Stimulated activated naive CD8-positive, alpha-beta T cell treated with anti-CD3 and anti-CD28 coated beads, Interleukin-15, amount 100 ng/mL, for 72 hours (primary cell): ENCODE measurements around the gene RALGAPA1.
A peak's percentile ranks its signal among the peaks of the same experiment; 100 is the strongest.
"Not testable (repeated sequence)": the region's sequence is repeated elsewhere in the genome, so short reads cannot be mapped to it uniquely, and the experiment has no call there.

Source experiments
- ATAC-seq: fragments of 150-1000 bp; cut with Tn5 transposase; 2 replicates; pipeline ENCODE4 v1.10.0; 2021; ENCODE audit warnings: mild to moderate bottlenecking, moderate library complexity
- DNase-seq, 2 donors: peaks; one replicate each; pipeline ENCODE4 v3.0.0; 2021 to 2022
- H3K27ac Mint-ChIP-seq, 2 donors: one replicate each; pipeline ENCODE4 v1.8.0; 2022; ENCODE audit warnings: mild to moderate bottlenecking in 2 of 2, mixed read lengths in 2 of 2, moderate library complexity in 2 of 2
- H3K27me3 Mint-ChIP-seq: one replicate; pipeline ENCODE4 v1.8.0; 2022; ENCODE audit warnings: mixed read lengths
- H3K4me1 Mint-ChIP-seq: one replicate; pipeline ENCODE4 v1.8.0; 2022; ENCODE audit warnings: mild to moderate bottlenecking, mixed read lengths
- H3K4me3 Mint-ChIP-seq, 2 donors: one replicate each; pipeline ENCODE4 v1.8.0; 2022; ENCODE audit warnings: mild to moderate bottlenecking in 2 of 2, mixed read lengths in 2 of 2, moderate library complexity in 1 of 2
- H3K9me3 Mint-ChIP-seq, 2 donors: one replicate each; pipeline ENCODE4 v1.8.0; 2022; ENCODE audit warnings: mixed read lengths in 2 of 2

RALGAPA1 gene

DNA sequence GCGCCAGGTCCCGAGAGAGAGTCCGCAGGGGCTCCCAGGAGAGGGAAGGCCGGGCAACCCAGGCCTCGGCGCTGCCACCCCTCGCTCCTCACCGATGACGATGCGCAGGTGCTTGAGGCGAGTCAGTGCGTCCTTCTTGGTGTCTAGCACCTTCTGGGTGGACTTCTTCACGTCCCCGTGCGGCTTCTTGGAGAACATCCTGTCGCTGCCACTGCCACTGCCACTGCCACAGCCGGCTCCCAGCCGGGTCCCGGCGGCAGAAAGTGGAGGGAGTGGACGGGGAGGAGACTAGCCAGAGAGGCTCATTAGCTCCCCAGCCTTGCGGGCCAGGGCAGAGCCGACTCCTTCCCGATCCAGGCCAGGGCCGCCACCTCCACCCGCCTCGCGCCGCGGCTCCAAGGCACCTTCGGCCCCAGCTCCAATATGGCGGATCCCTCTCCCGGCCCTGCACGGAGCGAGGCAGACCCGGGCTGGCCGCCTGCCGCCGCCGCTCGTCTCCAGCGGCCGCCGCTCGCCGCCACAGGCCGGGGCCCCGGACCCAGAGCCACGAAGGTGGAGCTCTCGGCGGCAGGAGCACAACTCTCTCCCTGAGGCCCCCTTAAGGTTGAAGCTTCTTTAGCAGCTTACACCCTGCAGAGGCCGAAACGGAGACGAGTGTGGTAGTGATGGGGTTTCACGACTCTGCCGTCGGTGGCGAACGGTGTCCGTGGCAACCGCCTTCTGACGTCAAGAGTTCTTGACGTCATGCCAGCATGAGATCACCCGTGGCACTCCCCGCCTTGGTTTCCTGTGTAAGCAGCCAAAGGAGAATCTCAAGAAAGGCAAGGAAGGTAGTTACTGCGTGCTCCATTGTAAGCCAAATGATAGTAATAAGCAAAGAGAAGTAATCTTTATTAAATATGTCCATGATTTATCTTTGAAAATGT is at the start of gene RALGAPA1:
TSS of gene RALGAPA1 (minus strand) at position 658 of the 926 bp plus-strand sequence. CDS start at position 198, 460 bp downstream.
- H3K4me3 Mint-ChIP-seq = peak within 1 kb of the TSS; percentile 100
- DNase-seq (peak; percentile 88 to 94), ATAC-seq (peak; percentile 98)
- H3K27me3 Mint-ChIP-seq, H3K9me3 Mint-ChIP-seq: not testable (repeated sequence)
- H3K4me1 Mint-ChIP-seq = peaks cover 35% of the 10 kb centered on the region
- H3K27ac Mint-ChIP-seq = peak within 1 kb of the TSS; percentile 93 to 96

GRCh38 chr14:35858521-35859209 is 49.6 kb upstream of the RALGAPA1 start:
- Mint-ChIP-seq H3K4me1 (peaks cover 6% of the 10 kb centered on the region), H3K27me3 (no peaks in the 10 kb centered on the region), H3K27ac (peak overlapping the region in 1 of 2 donors; percentile 41), H3K4me3 (no peak overlapping the region), H3K9me3 (no peaks in the 10 kb centered on the region)
- ATAC-seq (no peak), DNase-seq (no peak)

DNA sequence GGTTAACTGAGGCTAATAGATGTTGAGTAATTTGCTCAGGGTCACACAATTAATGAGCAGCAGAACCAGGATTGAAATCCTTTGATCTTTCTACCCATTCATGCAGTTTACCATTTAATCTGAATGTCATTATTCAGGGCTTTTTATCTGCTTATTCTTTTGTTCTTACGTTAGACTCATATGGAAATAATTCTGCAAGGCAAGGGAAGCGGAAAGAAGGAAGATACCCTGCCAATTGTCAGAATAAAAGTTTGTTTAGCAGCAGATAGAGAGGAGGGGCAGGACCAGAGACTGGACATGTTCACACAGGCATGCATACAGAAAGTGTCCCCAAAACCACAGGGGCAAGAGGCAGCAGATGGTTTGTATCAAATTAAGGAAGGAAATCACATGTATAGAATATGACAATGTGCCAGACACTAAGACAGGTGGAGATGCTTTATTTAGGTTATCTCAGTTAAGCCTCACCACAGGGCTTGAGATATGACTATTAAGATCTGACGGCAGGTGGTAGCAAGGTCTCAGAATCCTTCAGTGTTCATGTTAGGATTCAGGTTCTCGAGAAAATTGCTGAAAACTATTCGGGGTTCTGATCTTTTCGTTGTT is 46.9 kb upstream of the RALGAPA1 start:
- Mint-ChIP-seq H3K4me1 (peaks cover 6% of the 10 kb centered on the region), H3K9me3 (peaks cover 0 to 4% of the 10 kb centered on the region in 2 donors), H3K4me3 (no peak overlapping the region), H3K27ac (peak overlapping the region in 1 of 2 donors; percentile 28), H3K27me3 (no peaks in the 10 kb centered on the region)
- no peak for DNase-seq
- ATAC-seq = no peak

DNA sequence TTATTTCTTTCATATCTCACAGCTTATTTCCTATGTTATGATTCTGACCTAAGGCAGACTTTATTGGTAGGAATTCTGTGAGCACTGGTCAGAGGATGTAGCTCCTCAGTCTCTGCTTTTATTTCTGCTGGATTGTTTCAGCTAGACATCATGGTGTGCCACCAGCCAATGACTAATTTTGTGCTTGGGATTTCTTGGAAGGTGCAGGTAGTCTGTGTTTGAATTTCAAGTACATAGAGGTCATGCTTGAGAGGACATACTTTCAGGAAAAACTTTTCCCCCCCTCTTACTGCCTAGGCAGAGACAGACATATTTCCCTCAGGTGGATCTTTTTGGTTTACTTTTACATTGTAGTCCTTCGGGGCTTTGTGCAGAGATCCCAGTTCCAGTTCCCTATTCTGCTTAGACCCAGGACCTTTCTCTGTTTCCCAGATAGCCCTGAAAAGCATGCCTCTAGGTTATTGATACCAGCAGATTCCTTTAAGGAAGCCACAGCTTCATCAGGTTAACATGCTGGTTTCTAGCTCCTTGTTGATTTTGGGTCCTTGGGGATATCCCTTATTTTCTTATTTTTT is 45.7 kb upstream of the RALGAPA1 start:
- Mint-ChIP-seq H3K4me1 (peaks cover 6% of the 10 kb centered on the region), H3K27ac (no peak overlapping the region), H3K27me3 (no peaks in the 10 kb centered on the region), H3K4me3 (no peak overlapping the region), H3K9me3 (peaks cover 0 to 4% of the 10 kb centered on the region in 2 donors)
- no peak for ATAC-seq
- no peak for DNase-seq

DNA sequence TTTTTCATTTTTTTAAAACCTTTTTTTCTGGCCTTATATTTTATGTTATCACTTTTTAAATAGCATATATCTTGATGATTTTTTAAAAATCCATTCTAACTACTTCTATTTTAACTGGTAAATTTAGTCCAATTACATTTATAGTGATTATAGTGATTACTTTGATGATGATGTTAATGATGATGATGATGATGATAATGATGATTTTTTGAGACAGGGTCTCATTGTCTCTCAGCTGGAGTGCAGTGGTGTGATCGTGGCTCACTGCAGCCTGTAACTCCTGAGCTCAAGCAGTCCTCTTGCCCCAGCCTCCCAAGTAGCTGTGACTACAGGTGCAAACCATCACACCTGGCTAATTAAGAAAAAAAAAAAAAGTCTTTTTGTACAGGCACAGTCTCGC is 44.1 kb upstream of the RALGAPA1 start:
- Mint-ChIP-seq H3K4me1 (peaks cover 6% of the 10 kb centered on the region), H3K9me3 (peaks cover 0 to 4% of the 10 kb centered on the region in 2 donors), H3K27ac (no peak overlapping the region), H3K27me3 (no peaks in the 10 kb centered on the region), H3K4me3 (no peak overlapping the region)
- DNase-seq (no peak), ATAC-seq (no peak)

DNA sequence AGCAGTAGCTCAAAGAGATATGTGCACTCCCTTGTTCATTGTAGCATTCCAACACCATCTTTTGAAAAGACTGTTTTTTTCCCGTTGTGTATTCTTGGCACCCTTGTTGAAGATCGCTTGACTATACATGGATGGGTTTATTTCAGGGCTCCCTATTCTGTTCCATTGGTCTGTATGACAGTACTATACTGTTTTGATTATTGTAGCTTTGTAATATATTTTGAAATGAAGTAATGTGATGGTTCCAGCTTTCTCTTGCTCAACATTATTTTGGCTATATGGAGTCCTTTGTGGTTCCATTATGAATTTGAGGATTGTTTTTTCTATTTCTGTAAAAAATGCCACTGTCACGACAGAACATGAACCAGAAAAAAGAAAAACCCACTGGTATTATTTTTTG is 42.7 kb upstream of the RALGAPA1 start:
- H3K27ac Mint-ChIP-seq = no peak overlapping the region
- peaks cover 0 to 4% of the 10 kb centered on the region in 2 donors for H3K9me3 Mint-ChIP-seq
- no peaks in the 10 kb centered on the region for H3K27me3 Mint-ChIP-seq
- ATAC-seq (no peak), DNase-seq (no peak)
- H3K4me1 Mint-ChIP-seq = peaks cover 6% of the 10 kb centered on the region
- no peak overlapping the region for H3K4me3 Mint-ChIP-seq

DNA sequence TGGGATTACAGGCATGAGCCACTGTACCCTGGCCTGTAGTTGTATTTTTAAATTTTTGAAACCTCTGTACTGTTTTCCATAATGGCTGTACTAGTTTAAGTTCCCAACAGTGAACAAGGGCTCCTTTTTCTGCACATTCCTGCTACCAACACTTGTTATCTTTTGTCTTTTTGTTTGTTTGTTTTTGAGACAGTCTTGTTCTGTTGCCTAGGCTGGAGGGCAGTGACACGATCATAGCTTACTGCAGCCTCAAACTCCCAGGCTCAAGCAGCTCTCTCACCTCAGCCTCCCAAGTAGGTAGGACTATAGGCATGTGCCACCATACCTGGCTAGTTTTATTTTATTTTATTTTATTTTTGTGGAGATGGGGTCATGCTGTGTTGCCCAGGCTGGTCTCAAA is 40.0 kb upstream of the RALGAPA1 start:
- peaks cover 0 to 4% of the 10 kb centered on the region in 2 donors for H3K9me3 Mint-ChIP-seq
- no peak for DNase-seq
- no peaks in the 10 kb centered on the region for H3K27me3 Mint-ChIP-seq
- ATAC-seq = no peak
- H3K27ac Mint-ChIP-seq = no peak overlapping the region
- no peak overlapping the region for H3K4me3 Mint-ChIP-seq
- no peaks in the 10 kb centered on the region for H3K4me1 Mint-ChIP-seq

- DNase-seq (no peak), ATAC-seq (no peak)
- Mint-ChIP-seq H3K4me3 (no peak overlapping the region), H3K9me3 (peaks cover 5 to 8% of the 10 kb centered on the region in 2 donors), H3K27ac (no peak overlapping the region), H3K27me3 (no peaks in the 10 kb centered on the region), H3K4me1 (no peaks in the 10 kb centered on the region)
Measured at GRCh38 chr14:35847636-35848035, 38.5 kb upstream of the RALGAPA1 start.

DNA sequence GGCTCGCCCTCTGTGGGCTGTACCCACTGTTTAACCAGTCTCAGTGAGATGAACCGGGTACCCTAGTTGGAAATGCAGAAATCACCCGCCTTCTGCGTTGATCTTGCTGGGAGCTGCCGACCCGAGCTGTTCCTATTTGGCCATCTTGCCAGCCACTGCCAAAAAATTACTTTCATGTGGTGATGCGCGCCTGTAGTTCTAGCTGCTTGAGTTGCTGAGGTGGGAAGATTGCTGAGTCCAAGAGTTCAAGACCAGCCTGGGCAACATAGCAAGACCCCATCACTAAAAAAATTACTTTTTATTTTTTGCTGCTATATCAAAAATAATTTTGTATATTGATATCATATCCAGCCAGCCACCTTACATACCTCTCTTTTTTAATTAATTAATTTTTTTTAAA is 35.4 kb upstream of the RALGAPA1 start:
- no peak overlapping the region for H3K27ac Mint-ChIP-seq
- H3K4me3 Mint-ChIP-seq = no peak overlapping the region
- no peak for DNase-seq
- H3K9me3 Mint-ChIP-seq = peaks cover 26 to 36% of the 10 kb centered on the region in 2 donors
- no peaks in the 10 kb centered on the region for H3K27me3 Mint-ChIP-seq
- ATAC-seq = no peak
- no peaks in the 10 kb centered on the region for H3K4me1 Mint-ChIP-seq

- H3K27ac Mint-ChIP-seq, DNase-seq, H3K27me3 Mint-ChIP-seq, H3K4me3 Mint-ChIP-seq, ATAC-seq, H3K4me1 Mint-ChIP-seq: not testable (repeated sequence)
- peaks cover 26 to 42% of the 10 kb centered on the region in 2 donors for H3K9me3 Mint-ChIP-seq
Measured at GRCh38 chr14:35842245-35842644, 33.1 kb upstream of the RALGAPA1 start.

GRCh38 chr14:35841704-35842103 is 32.6 kb upstream of the RALGAPA1 start:
- H3K4me3 Mint-ChIP-seq, ATAC-seq, DNase-seq, H3K27ac Mint-ChIP-seq, H3K27me3 Mint-ChIP-seq, H3K4me1 Mint-ChIP-seq: not testable (repeated sequence)
- H3K9me3 Mint-ChIP-seq = peaks cover 26 to 42% of the 10 kb centered on the region in 2 donors

DNA sequence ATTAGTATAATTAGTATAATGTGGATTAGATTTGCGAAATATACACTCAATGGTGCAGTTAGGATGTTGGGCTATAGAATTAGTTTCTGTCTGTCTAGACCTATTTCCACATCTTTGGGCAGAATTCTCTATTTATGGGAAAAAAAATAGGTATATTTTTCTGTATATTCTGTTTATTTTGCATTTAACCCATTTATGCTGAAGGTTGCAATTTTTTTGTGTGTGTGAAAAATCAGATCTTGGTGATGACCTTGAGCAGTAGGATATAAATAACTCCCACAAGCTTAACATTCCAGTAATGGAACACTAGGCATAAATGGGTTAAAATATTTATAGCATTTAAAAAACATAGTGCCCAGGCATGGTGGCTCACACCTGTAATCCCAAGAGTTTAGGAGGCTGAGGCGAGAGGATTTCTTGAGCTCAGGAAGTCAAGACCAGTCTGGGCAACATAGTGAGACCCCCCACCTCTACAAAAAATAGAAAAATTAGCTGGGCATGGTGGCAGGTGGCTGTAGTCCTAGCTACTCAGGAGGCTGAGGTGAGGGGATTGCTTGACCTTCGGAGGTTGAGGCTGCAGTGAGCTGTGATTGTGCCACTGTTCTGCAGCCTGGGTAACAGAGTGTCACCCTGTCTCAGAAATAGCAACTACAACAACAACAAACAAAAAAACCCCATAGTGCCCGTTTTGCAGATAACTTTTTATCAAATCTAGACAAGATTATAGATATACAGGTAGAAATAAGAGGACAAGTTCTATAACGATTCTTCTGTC is 26.3 kb upstream of the RALGAPA1 start:
- DNase-seq = no peak
- H3K4me1 Mint-ChIP-seq = no peaks in the 10 kb centered on the region
- H3K4me3 Mint-ChIP-seq = no peak overlapping the region
- no peak overlapping the region for H3K27ac Mint-ChIP-seq
- peaks cover 6 to 16% of the 10 kb centered on the region in 2 donors for H3K9me3 Mint-ChIP-seq
- ATAC-seq = no peak
- H3K27me3 Mint-ChIP-seq = no peaks in the 10 kb centered on the region

DNA sequence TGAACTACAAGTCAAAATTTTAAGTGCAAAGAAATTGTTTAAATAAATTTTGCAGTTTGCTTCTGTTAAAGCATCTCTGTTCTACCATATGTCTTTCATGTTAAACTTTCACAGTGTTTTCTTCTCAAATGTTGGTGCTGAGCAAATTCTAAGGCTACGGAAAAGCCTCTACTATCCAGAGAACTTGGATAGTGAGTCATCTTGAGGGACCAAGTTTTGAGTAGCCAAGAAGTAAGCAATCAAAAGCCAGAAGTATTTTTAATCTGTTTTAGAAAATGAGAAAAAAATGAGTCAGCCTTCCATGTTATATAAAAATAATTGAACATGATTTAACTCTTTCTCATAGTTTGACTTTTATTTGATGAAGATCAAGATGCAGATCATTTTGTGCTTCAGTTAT is 20.4 kb upstream of the RALGAPA1 start:
- ATAC-seq (no peak), DNase-seq (no peak)
- Mint-ChIP-seq H3K4me3 (no peak overlapping the region), H3K27ac (no peak overlapping the region), H3K4me1 (peaks cover 19% of the 10 kb centered on the region), H3K27me3 (no peaks in the 10 kb centered on the region), H3K9me3 (no peaks in the 10 kb centered on the region)

DNA sequence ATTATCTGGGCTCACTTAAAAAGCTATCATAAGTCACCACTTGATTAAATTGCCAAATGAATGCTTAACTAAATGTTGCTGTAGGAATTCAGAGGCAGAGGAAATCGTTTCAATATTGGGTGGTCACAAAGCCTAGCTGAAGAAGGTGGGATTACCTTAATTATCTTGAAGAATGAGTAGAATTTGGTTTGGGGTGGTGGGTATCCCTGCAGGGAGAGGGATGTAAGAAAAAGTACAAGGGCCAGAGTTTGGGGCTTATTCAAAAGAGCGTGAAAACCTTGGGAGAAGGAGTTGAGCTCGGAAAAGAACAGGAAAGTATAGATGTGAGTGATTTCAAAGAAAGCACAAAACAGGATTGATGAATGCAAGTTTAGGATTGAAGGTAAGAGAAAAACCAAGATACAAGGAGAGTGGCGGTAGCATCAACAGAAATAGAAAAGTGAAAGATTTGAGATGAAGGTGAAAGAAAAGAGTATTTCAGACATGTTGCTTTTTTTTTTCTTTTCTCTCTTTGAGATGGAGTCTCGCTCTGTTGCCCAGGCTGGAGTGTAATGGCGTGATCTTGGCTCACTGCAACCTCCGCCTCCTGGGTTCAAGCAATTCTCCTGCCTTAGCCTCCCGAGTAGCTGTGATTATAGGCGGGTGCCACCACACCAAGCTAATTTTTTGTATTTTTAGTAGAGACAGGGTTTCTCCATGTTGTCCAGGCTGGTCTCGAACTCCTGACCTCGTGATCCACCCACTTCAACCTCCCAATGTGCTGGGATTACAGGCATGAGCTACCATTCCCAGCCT is 18.8 kb upstream of the RALGAPA1 start:
- Mint-ChIP-seq H3K4me3 (peak overlapping the region; percentile 93 to 95), H3K27me3 (no peaks in the 10 kb centered on the region), H3K9me3 (no peaks in the 10 kb centered on the region), H3K4me1 (peaks cover 19% of the 10 kb centered on the region), H3K27ac (no peak overlapping the region)
- no peak for DNase-seq
- ATAC-seq = no peak
